Neural cell (in vitro differentiated cells): Measurements from ENCODE around the gene SLAIN1. TPM values are rescaled to one million over a fixed set of nuclear protein-coding genes. Genes with fewer than 3 reads are reported as not detected.
A peak's percentile ranks its signal among the peaks of the same experiment; 100 is the strongest.

ENCODE experiments used
- H2AFZ ChIP-seq: fragments of 200-600, 300-800 bp; sonication (generic), shearing (Covaris generic); 2 replicates; pipeline ENCODE4 v1.6.0; 2014; ENCODE audit warnings: low read depth, mild to moderate bottlenecking, antibody characterized with exemption, low read length, moderate library complexity
- H3F3A ChIP-seq: fragments of 200-600 bp; shearing (Covaris generic); 2 replicates; pipeline ENCODE4 v1.6.1; 2016; ENCODE audit warnings: mild to moderate bottlenecking, moderate library complexity, mixed read lengths, antibody characterized with exemption, low read length; ENCODE audit not compliant: insufficient read depth, poor library complexity, severe bottlenecking
- H3K27ac ChIP-seq: fragments of 200-600, 300-800 bp; sonication (generic), shearing (Covaris generic); 2 replicates; pipeline ENCODE4 v1.5.1; 2014; ENCODE audit warnings: mild to moderate bottlenecking, low read length, moderate library complexity
- H3K27me3 ChIP-seq: fragments of 300-800, 200-600 bp; sonication (generic), shearing (Covaris generic); 2 replicates; pipeline ENCODE4 v1.6.0; 2014; ENCODE audit warnings: mild to moderate bottlenecking, low read depth, low read length, moderate library complexity; ENCODE audit not compliant: insufficient read depth
- H3K36me3 ChIP-seq: fragments of 300-800, 200-600 bp; sonication (generic), shearing (Covaris generic); 2 replicates; pipeline ENCODE4 v1.5.1; 2014; ENCODE audit warnings: mild to moderate bottlenecking, antibody characterized with exemption, low read length, moderate library complexity; ENCODE audit not compliant: insufficient read depth
- H3K4me2 ChIP-seq: fragments of 300-800, 200-600 bp; sonication (generic), shearing (Covaris generic); 2 replicates; pipeline ENCODE4 v1.6.0; 2014; ENCODE audit warnings: mild to moderate bottlenecking, low read length
- H3K4me3 ChIP-seq: fragments of 300-800, 200-600 bp; sonication (generic), shearing (Covaris generic); 2 replicates; pipeline ENCODE4 v1.5.1; 2014; ENCODE audit warnings: mild to moderate bottlenecking, low read length, moderate library complexity
- H3K79me2 ChIP-seq: fragments of 200-600 bp; shearing (Covaris generic); replicated peaks from 2 replicates; pipeline ENCODE4 v1.6.0; 2014; ENCODE audit warnings: mild to moderate bottlenecking, low read length, moderate library complexity; ENCODE audit not compliant: insufficient read depth
- H3K9ac ChIP-seq: fragments of 300-800, 200-600 bp; sonication (generic), shearing (Covaris generic); 2 replicates; pipeline ENCODE4 v1.6.1; 2016; ENCODE audit warnings: mild to moderate bottlenecking, low read length, mixed read lengths
- H3K9me2 ChIP-seq: fragments of 200-600 bp; shearing (Covaris generic); 2 replicates; pipeline ENCODE4 v1.6.1; 2016; ENCODE audit warnings: mild to moderate bottlenecking, low read length, mixed read lengths; ENCODE audit not compliant: insufficient read depth
- H3K9me3 ChIP-seq: fragments of 200-600, 300-800 bp; sonication (generic), shearing (Covaris generic); 2 replicates; pipeline ENCODE4 v1.6.1; 2016; ENCODE audit warnings: mild to moderate bottlenecking, mixed run types, low read length, moderate library complexity, mixed read lengths
- H4K20me1 ChIP-seq: fragments of 200-600 bp; shearing (Covaris generic); 2 replicates; pipeline ENCODE4 v1.6.1; 2016; ENCODE audit warnings: mild to moderate bottlenecking, mixed run types; ENCODE audit not compliant: insufficient read depth
- EP300 ChIP-seq: fragments of 450-650 bp; conservative IDR thresholded peaks from 2 replicates; pipeline ENCODE4 v1.6.1; 2014; ENCODE audit warnings: antibody characterized with exemption, mild to moderate bottlenecking, moderate library complexity; ENCODE audit not compliant: poor library complexity, severe bottlenecking
- EZH2 ChIP-seq: fragments of 200-600, 300-800 bp; shearing (Covaris generic), sonication (generic); IDR thresholded peaks from 2 replicates; pipeline ENCODE4 v1.6.1; 2014; ENCODE audit warnings: antibody characterized with exemption, low read length, borderline replicate concordance, mild to moderate bottlenecking; ENCODE audit not compliant: insufficient read depth, poor library complexity, severe bottlenecking
- MXI1 ChIP-seq: fragments of 450-650 bp; conservative IDR thresholded peaks from 2 replicates; pipeline ENCODE4 v1.6.1; 2014; ENCODE audit warnings: antibody characterized with exemption, mild to moderate bottlenecking; ENCODE audit not compliant: poor library complexity, severe bottlenecking
- POLR2AphosphoS5 ChIP-seq: IDR thresholded peaks from 2 replicates; pipeline ENCODE4 v1.6.1; 2012
- RAD21 ChIP-seq: fragments of 450-650 bp; conservative IDR thresholded peaks from 2 replicates; pipeline ENCODE4 v1.6.1; 2014; ENCODE audit warnings: antibody characterized with exemption, mild to moderate bottlenecking, moderate library complexity
- SMC3 ChIP-seq: fragments of 450-650 bp; conservative IDR thresholded peaks from 2 replicates; pipeline ENCODE4 v1.6.1; 2014; ENCODE audit warnings: antibody characterized with exemption, mild to moderate bottlenecking, moderate library complexity; ENCODE audit not compliant: poor library complexity
- TAF1 ChIP-seq: IDR thresholded peaks from 2 replicates; pipeline ENCODE4 v1.6.1; 2012; ENCODE audit warnings: low read depth
- polyA plus RNA-seq: library from polyadenylated mRNA; depleted of rRNA; stranded (reverse); fragments of >200 nt; gene quantifications from 2 replicates; pipeline ENCODE4 v1.2.3, GENCODE V29; 2014
- TF ChIP-seq, protein P1 (sequence below): IDR thresholded peaks from 2 replicates; pipeline ENCODE4 v1.6.1; 2012; ENCODE audit warnings: borderline replicate concordance
- TF ChIP-seq, protein P2 (sequence below): fragments of 450-650 bp; IDR thresholded peaks from 2 replicates; pipeline ENCODE4 v1.5.1; 2014; ENCODE audit warnings: antibody characterized with exemption, mild to moderate bottlenecking, moderate library complexity; ENCODE audit not compliant: poor library complexity, severe bottlenecking

SLAIN1 gene
- polyA plus RNA-seq, 1 donor from 2014 or later = 155 TPM

DNA sequence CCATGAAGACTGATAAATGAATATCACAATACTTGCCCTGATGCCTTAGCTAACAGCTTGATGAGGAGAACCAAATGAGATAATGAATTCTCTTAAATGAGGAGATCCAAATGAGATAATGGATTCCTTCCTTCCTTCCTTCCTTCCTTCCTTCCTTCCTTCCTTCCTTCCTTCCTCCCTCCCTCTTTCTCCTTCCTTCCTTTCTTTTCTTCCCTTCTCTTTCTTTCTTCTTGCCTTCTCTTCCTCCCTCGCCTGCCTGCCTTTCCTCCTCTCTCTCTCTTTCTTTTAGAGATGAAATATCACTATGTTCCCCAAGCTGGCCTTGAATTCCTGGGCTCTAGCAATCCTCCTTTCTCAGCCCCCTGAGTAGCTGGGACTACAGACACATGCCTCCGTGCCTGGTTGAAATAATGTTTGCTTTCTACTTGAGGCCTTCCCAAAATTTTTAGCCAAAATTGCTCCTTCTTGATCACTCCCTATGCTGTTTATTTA is 4.0 kb upstream of the SLAIN1 start:
- Histone ChIP-seq H3K9me2 (no peaks in the 10 kb centered on the region), H2AFZ (no peak overlapping the region), H3K4me2 (no peak overlapping the region), H3K27me3 (no peaks in the 10 kb centered on the region), H4K20me1 (no peaks in the 10 kb centered on the region), H3K9ac (no peak overlapping the region), H3F3A (no peaks in the 10 kb centered on the region), H3K4me3 (no peak overlapping the region), H3K9me3 (no peaks in the 10 kb centered on the region), H3K27ac (no peak overlapping the region), H3K36me3 (no peaks in the 10 kb centered on the region), H3K79me2 (peaks cover under 1% of the 10 kb centered on the region)
- no peak for TF ChIP-seq RAD21
- TF ChIP-seq MXI1 = no peak
- TF ChIP-seq EP300 = no peak
- TF ChIP-seq TAF1 = no peak
- no peak for TF ChIP-seq SMC3
- TF ChIP-seq POLR2AphosphoS5 = no peak

DNA sequence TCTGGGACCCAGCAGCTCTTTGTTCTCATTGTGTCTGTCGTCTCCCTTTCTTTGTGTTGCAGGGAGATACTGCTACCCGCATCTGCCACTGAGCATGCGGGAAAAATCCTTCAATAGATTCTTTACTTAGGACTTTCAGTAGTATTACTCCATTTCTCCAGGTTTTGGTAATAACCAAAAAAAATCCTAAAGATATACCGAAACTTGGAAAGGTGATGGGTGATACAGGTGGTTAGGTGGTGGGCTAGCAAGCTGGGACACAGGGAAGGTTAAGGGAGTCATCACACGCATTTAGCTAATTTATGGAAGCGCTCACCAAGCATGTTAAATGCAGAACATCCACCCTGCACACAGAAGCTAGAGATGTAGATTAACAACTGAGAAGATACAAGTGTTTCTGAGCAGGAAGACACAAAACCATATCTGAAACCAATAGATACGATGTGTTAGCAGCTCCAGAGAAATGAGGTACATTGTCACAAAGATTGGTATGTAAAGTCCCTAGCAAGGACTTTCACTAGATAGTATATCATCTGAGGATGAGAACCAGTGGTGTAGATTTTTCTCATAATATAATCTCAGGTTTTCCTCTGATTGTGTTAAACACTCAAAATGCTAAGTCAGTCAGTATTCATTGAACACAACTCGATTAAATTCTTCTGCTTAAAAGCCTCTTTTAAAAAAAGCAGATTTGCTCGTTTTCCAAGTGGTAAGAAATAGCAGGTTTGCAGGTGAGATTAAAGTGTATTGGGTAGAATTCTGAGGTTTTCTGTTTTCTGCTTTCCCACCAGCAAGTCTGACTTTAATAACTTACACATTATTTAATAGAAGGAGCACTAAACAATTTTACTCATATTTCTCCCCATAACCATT is 1.2 kb upstream of the SLAIN1 start:
- Histone ChIP-seq H4K20me1 (peaks cover 15% of the 10 kb centered on the region), H3K79me2 (peaks cover 28% of the 10 kb centered on the region), H3K27me3 (no peaks in the 10 kb centered on the region), H3K36me3 (no peaks in the 10 kb centered on the region), H3F3A (no peaks in the 10 kb centered on the region), H3K27ac (peak overlapping the region; percentile 77), H3K9me3 (no peaks in the 10 kb centered on the region), H3K4me3 (peak overlapping the region; percentile 88), H3K9ac (peak overlapping the region; percentile 59), H3K4me2 (peak overlapping the region; percentile 46), H3K9me2 (no peaks in the 10 kb centered on the region), H2AFZ (peak overlapping the region; percentile 62)
- TF ChIP-seq SMC3 (no peak), EZH2 (no peak), TAF1 (peak; percentile 81), RAD21 (no peak), MXI1 (peak; percentile 33), EP300 (no peak), POLR2AphosphoS5 (peak; percentile 90)
- TF ChIP-seq, protein P1, sequence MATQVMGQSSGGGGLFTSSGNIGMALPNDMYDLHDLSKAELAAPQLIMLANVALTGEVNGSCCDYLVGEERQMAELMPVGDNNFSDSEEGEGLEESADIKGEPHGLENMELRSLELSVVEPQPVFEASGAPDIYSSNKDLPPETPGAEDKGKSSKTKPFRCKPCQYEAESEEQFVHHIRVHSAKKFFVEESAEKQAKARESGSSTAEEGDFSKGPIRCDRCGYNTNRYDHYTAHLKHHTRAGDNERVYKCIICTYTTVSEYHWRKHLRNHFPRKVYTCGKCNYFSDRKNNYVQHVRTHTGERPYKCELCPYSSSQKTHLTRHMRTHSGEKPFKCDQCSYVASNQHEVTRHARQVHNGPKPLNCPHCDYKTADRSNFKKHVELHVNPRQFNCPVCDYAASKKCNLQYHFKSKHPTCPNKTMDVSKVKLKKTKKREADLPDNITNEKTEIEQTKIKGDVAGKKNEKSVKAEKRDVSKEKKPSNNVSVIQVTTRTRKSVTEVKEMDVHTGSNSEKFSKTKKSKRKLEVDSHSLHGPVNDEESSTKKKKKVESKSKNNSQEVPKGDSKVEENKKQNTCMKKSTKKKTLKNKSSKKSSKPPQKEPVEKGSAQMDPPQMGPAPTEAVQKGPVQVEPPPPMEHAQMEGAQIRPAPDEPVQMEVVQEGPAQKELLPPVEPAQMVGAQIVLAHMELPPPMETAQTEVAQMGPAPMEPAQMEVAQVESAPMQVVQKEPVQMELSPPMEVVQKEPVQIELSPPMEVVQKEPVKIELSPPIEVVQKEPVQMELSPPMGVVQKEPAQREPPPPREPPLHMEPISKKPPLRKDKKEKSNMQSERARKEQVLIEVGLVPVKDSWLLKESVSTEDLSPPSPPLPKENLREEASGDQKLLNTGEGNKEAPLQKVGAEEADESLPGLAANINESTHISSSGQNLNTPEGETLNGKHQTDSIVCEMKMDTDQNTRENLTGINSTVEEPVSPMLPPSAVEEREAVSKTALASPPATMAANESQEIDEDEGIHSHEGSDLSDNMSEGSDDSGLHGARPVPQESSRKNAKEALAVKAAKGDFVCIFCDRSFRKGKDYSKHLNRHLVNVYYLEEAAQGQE = peak; percentile 81
- TF ChIP-seq, protein P2, sequence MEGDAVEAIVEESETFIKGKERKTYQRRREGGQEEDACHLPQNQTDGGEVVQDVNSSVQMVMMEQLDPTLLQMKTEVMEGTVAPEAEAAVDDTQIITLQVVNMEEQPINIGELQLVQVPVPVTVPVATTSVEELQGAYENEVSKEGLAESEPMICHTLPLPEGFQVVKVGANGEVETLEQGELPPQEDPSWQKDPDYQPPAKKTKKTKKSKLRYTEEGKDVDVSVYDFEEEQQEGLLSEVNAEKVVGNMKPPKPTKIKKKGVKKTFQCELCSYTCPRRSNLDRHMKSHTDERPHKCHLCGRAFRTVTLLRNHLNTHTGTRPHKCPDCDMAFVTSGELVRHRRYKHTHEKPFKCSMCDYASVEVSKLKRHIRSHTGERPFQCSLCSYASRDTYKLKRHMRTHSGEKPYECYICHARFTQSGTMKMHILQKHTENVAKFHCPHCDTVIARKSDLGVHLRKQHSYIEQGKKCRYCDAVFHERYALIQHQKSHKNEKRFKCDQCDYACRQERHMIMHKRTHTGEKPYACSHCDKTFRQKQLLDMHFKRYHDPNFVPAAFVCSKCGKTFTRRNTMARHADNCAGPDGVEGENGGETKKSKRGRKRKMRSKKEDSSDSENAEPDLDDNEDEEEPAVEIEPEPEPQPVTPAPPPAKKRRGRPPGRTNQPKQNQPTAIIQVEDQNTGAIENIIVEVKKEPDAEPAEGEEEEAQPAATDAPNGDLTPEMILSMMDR = no peak
